Activated naive CD4-positive, alpha-beta T cell treated with anti-CD3 and anti-CD28 coated beads for 36 hours (primary cell): Measurements from ENCODE around the gene AUP1. TPM values are rescaled to one million over a fixed set of nuclear protein-coding genes. Genes with fewer than 3 reads are reported as not detected.
A peak's percentile ranks its signal among the peaks of the same experiment; 100 is the strongest.

Experiments
- CTCF ChIA-PET: fragments of 350-600 bp; sonication (Branson Sonifier 250); formaldehyde crosslinking; loops from one replicate; lab custom pipeline; 2021; ENCODE audit warnings: antibody characterized with exemption; lab: Charles Lee
- DNase-seq: peaks from one replicate; pipeline ENCODE4 v3.0.0-alpha.2; 2020
- H3K27ac Mint-ChIP-seq: one replicate; pipeline ENCODE4 v1.8.0; 2021; ENCODE audit warnings: mild to moderate bottlenecking, mixed read lengths
- H3K27me3 Mint-ChIP-seq: one replicate; pipeline ENCODE4 v1.8.0; 2021; ENCODE audit warnings: low read depth, mixed read lengths
- H3K36me3 Mint-ChIP-seq: one replicate; pipeline ENCODE4 v1.8.0; 2021; ENCODE audit warnings: low read depth, mixed read lengths
- H3K4me1 Mint-ChIP-seq: one replicate; pipeline ENCODE4 v1.8.0; 2021; ENCODE audit warnings: low read depth, mixed read lengths
- H3K4me3 Mint-ChIP-seq: one replicate; pipeline ENCODE4 v1.8.0; 2021; ENCODE audit warnings: mild to moderate bottlenecking, moderate library complexity, mixed read lengths
- H3K9me3 Mint-ChIP-seq: one replicate; pipeline ENCODE4 v1.8.0; 2021; ENCODE audit warnings: mixed read lengths
- intact Hi-C: fragments of 100-400 bp; cut with micrococcal nuclease; formaldehyde crosslinking; loops from one replicate; pipeline ENCODE4 v1.15.1; 2023
- total RNA-seq, 2 experiments: library from RNA; stranded (reverse); gene quantifications; one replicate each; pipeline ENCODE4 v1.2.3, GENCODE V29; 2021

Gene AUP1
- total RNA-seq, 2 experiments from 2014 or later: 77.4 to 78.5 TPM

DNA sequence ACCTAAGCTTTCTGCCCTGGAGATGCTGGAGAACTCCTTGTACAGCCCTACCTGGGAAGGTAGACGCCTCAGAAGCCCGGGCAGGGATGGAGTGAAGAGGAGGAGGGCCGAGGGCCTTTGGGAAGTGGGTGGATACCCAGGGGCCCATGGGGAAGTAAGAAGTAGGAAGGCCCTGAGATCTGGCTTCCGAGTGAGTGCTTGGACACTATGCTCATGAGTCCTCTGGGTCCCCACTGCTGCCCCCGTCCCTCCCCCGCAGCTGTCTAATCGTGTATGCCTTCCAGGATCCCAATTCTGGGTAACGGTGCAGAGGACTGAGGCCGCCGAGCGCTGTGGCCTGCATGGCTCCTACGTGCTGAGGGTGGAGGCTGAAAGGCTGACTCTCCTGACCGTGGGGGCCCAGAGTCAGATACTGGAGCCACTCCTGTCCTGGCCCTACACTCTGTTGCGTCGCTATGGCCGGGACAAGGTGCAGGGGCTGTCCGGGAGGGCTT lies 26.2 kb upstream of the AUP1 start:
- intact Hi-C loops: loop anchor here (2.0 kb wide), 2 partner anchors 49 to 279 kb away; partner anchors contain the start of genes HK2 and PCGF1
- CTCF ChIA-PET: interaction anchor here (0.9 to 1.7 kb wide), 5 partner anchors 11 to 30 kb away, joined by 3 to 5 read pairs (median 3); no protein-coding TSS in a partner anchor
- no peak for DNase-seq
- Mint-ChIP-seq H3K27ac (no peak overlapping the region), H3K27me3 (peaks cover 12% of the 10 kb centered on the region), H3K4me3 (peak overlapping the region; percentile 94), H3K9me3 (no peaks in the 10 kb centered on the region), H3K36me3 (peaks cover 4% of the 10 kb centered on the region), H3K4me1 (peaks cover 7% of the 10 kb centered on the region)

DNA sequence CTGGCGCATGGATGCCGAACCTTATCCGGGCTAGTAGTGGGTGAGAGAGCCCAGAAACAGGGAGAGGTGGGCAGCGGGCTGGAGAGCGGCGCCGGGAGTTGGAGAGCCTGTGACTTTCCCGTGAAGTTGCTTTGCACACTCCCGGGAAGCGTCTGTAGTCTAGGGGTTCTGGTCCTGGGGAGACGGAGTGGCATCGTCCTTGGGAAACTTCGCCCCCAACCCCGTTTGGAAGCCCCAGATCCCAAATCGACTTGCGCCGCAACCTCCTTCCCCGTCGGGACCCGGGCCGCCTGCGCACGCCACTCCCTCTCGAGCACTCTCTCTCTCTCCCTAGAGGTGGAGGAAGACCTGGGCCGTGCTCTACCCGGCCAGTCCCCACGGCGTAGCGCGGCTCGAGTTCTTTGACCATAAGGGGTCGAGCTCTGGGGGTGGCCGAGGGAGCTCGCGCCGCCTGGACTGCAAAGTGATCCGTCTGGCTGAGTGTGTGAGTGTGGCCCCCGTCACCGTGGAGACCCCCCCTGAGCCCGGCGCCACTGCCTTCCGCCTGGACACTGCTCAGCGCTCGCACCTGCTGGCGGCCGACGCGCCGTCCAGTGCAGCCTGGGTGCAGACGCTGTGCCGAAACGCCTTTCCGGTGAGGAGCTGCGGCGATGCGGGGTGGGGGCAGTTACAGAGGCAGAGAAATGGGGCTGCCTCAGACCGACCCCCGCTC lies 25.5 kb upstream of the AUP1 start:
- intact Hi-C loops: loop anchor here (1.0 to 2.0 kb wide), 6 partner anchors 11 to 280 kb away; partner anchors contain the start of genes AUP1, HK2, HTRA2 and PCGF1
- H3K27ac Mint-ChIP-seq: peak overlapping the region; percentile 88
- H3K9me3 Mint-ChIP-seq: no peaks in the 10 kb centered on the region
- peak; percentile 48 for DNase-seq
- H3K27me3 Mint-ChIP-seq: peaks cover 12% of the 10 kb centered on the region
- peaks cover 4% of the 10 kb centered on the region for H3K36me3 Mint-ChIP-seq
- CTCF ChIA-PET: interaction anchor here (0.9 to 1.7 kb wide), 4 partner anchors 12 to 30 kb away, joined by 3 to 5 read pairs (median 4); no protein-coding TSS in a partner anchor
- peak overlapping the region; percentile 94 for H3K4me3 Mint-ChIP-seq
- H3K4me1 Mint-ChIP-seq: peaks cover 4% of the 10 kb centered on the region

DNA sequence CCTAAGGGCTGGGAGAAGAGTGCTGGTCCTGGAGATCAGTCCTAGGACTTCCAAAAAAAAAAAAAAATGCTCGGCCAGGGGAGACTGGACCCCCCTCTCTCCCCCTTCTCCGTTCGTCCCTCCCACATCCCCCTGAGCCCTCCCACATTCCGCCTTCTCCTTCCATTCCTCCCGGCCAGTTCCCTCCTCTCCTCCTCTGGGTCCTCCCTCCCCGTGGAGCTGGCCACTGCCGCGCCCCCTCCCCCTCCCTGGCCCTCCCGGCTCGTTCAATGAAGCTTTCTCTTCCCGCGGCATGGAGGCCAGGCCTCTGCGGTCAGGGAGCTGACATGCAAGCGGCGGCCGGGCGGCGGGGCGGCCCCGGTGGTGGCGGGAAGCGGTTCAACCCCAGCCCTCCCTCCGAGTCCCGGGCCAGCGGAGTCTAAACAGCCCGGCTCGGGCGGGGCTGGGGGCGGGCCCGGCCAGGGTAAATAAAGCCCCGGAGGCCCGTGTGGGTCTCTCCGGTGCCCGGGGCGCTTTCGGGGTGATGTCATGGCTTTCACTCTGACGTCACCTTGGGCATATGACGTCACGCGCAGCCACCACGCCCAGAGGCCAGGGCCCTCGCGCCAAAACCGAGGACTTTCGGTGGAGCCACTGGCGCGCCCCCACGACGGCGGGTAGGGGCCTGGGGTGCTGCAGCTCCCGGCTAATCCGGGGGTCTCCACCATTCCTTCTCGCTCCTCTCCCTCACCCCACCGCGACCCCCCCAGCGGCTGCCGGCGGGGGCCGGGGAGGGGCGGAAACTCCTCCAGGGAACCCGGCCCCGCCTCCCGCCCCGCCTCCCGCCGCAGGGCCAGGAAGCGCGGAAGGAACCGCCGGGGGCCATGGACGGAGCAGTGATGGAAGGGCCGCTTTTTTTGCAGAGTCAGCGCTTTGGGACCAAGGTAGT lies 24.6 kb upstream of the AUP1 start, which contains the start of the genes DOK1 and LOXL3:
DOK1 (plus strand) TSS at position 829 of the 928 bp plus-strand sequence; CDS start at position 864, 35 bp downstream.
LOXL3 (minus strand) TSS at position 51 of the 928 bp plus-strand sequence. CDS start 1,308 bp downstream, outside the sequence.
- Mint-ChIP-seq H3K4me3 (peak within 1 kb of the TSS; percentile 94), H3K27me3 (peaks cover 17% of the 10 kb centered on the region), H3K27ac (peak within 1 kb of the TSS; percentile 88), H3K36me3 (peaks cover 5% of the 10 kb centered on the region), H3K9me3 (no peaks in the 10 kb centered on the region), H3K4me1 (peaks cover 4% of the 10 kb centered on the region)
- intact Hi-C loops: loop anchor here (1.0 to 2.0 kb wide), 6 partner anchors 12 to 281 kb away; partner anchors contain the start of genes AUP1, HK2, HTRA2 and PCGF1
- DNase-seq: peak; percentile 82
- CTCF ChIA-PET: interaction anchor here (0.6 to 1.0 kb wide), 3 partner anchors 22 to 33 kb away, joined by 3 to 5 read pairs (median 3); no protein-coding TSS in a partner anchor

DNA sequence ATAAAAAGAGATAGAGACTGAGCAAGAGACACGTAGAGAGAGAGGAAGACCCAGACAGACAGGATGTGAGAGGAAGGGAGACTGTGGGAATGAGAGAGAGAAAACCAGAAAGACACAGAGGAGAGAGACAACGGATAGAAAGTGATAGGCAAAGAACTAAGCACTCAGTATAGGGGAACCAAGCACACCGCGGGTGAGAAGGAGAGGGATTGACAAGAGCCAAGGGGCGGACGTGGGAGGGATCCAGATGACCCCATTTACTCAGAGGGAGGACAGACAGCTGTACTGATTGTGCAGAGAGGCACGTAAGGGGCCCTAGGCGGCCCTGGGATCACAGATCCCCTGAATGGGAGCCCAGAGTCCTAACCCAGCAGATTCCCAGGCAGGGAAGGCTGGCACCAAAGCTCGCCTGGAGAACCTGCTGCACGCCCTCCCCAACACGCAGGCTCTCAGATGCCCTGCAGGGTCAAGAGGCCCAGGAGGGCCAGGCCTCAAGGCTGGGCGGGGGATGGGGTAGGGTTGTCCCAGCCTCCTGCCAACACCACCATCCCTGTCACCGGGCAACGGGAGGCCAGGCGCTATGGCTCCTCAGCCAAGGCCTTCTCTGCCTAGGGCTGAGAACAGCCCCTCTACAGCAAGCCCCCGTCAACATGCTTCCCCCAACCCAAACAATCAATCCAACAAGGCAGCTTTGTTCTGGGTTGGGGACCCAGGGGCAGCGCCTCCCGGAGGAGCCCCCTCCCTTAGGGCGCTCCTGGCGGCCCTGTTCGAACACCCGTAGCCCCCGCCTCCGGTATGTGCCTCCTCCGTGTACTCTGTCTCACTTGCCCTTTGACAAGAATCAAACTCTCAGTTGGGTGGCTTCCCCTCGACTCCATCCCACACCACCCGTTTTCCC lies 23.7 kb upstream of the AUP1 start:
- peaks cover 7% of the 10 kb centered on the region for H3K4me1 Mint-ChIP-seq
- peak overlapping the region; percentile 63 for H3K27ac Mint-ChIP-seq
- peaks cover 5% of the 10 kb centered on the region for H3K36me3 Mint-ChIP-seq
- intact Hi-C loops: no loop called here
- no peak for DNase-seq
- peaks cover 22% of the 10 kb centered on the region for H3K27me3 Mint-ChIP-seq
- CTCF ChIA-PET: interaction anchor here (0.8 kb wide), 1 partner anchor 34 kb away, joined by 3 read pairs; no protein-coding TSS in a partner anchor
- no peaks in the 10 kb centered on the region for H3K9me3 Mint-ChIP-seq
- peak overlapping the region; percentile 69 for H3K4me3 Mint-ChIP-seq

DNA sequence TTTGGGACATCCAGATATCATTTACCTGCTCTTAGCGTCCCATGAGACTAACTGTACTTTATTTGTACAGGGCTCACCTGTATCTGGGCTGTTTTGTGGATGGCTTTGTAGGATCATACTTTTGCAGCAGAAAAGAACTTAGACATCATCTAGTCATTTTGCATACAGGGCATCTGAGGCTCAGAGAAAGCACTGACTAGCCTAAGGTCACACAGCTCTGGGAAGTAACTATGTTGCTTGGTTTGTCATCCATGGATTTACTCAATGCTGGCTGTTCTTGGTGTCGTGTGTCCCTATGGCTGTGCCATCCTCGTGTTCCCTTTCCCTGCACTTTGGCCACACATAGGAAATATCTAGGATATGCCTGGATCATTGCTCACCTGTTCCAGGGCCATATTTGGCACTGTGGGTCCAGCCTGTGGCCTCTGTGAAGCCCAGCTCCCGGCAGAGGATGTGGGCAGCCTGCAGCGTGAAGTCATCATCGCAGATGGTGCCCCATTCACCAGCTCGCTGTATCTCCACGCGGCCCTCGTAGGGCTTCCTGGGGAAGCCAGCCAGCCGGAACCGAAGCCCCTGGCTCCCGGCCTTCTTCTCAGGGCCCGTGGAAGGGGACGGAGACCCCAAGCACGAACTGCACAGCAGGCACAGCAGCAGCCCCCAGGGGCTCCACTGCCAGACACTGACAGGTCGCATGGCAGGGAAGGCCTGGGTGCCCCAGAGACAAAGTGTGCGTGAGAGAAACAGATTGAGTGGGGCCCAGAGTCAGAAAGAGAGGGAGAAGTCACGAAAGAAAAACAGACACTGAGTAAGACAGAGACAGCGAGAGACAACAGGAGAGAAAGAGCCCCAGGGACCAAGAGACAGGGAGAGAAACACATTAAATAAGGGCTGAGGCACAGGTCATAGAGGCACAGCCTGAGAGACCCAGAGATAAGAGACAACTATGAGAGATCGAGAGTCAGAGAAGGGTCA lies 22.7 kb upstream of the AUP1 start:
- H3K4me1 Mint-ChIP-seq: peaks cover 7% of the 10 kb centered on the region
- intact Hi-C loops: no loop called here
- H3K4me3 Mint-ChIP-seq: no peak overlapping the region
- CTCF ChIA-PET: interaction anchor here (0.6 to 1.3 kb wide), 2 partner anchors 9 to 35 kb away, joined by 3 to 4 read pairs; no protein-coding TSS in a partner anchor
- H3K27me3 Mint-ChIP-seq: peaks cover 30% of the 10 kb centered on the region
- H3K9me3 Mint-ChIP-seq: no peaks in the 10 kb centered on the region
- H3K36me3 Mint-ChIP-seq: peaks cover 5% of the 10 kb centered on the region
- DNase-seq: no peak
- no peak overlapping the region for H3K27ac Mint-ChIP-seq

DNA sequence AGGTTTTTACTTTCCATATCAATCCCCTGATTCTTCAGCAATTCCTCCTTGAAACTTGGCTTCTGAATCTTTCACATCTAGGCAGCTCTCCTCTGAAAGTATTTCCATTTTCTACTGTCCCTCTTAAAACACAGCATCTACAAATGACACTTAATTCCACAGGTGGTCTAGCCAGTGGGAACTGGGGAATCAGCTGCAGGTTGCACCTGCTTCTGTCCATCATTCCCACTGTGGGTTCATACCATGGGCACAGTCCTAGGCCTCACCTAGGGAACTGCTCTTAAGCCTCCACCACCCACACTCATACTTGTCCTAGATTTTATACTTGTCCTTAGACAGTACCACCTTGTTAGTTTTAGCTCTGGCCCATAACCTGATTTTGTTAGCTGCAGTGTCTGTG lies 22.0 kb upstream of the AUP1 start:
- Mint-ChIP-seq H3K4me3 (no peak overlapping the region), H3K9me3 (no peaks in the 10 kb centered on the region), H3K27ac (no peak overlapping the region), H3K4me1 (peaks cover 7% of the 10 kb centered on the region), H3K36me3 (peaks cover 5% of the 10 kb centered on the region), H3K27me3 (peaks cover 31% of the 10 kb centered on the region)
- intact Hi-C loops: no loop called here
- no peak for DNase-seq
- CTCF ChIA-PET: interaction anchor here (0.6 to 1.3 kb wide), 2 partner anchors 8 to 35 kb away, joined by 3 to 4 read pairs; no protein-coding TSS in a partner anchor

DNA sequence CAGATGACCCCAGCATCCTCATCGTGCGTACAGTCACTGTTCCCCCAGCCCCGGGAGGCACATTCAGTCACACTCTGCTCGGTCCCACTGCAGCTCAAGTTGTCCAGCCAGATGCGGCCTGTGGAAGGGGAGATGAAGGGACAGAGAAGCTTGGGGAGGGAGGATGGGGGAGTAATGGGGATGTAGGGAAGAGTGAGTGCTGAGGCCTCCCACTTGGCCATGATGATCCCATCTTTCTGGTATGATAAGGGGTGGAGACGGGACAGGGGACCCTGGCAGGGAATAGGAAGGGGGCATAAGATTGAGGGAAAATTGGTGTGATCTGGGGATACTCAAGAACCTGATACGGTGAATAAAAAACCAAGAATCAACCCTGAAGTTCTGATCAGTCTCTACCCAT lies 20.7 kb upstream of the AUP1 start:
- H3K36me3 Mint-ChIP-seq: peaks cover 1% of the 10 kb centered on the region
- intact Hi-C loops: no loop called here
- H3K27ac Mint-ChIP-seq: no peak overlapping the region
- DNase-seq: no peak
- CTCF ChIA-PET: interaction anchor here (0.9 to 1.2 kb wide), 3 partner anchors 18 to 38 kb away, joined by 3 to 8 read pairs (median 3); no protein-coding TSS in a partner anchor
- peaks cover 7% of the 10 kb centered on the region for H3K4me1 Mint-ChIP-seq
- peaks cover 34% of the 10 kb centered on the region for H3K27me3 Mint-ChIP-seq
- peak overlapping the region; percentile 13 for H3K4me3 Mint-ChIP-seq
- H3K9me3 Mint-ChIP-seq: no peaks in the 10 kb centered on the region

DNA sequence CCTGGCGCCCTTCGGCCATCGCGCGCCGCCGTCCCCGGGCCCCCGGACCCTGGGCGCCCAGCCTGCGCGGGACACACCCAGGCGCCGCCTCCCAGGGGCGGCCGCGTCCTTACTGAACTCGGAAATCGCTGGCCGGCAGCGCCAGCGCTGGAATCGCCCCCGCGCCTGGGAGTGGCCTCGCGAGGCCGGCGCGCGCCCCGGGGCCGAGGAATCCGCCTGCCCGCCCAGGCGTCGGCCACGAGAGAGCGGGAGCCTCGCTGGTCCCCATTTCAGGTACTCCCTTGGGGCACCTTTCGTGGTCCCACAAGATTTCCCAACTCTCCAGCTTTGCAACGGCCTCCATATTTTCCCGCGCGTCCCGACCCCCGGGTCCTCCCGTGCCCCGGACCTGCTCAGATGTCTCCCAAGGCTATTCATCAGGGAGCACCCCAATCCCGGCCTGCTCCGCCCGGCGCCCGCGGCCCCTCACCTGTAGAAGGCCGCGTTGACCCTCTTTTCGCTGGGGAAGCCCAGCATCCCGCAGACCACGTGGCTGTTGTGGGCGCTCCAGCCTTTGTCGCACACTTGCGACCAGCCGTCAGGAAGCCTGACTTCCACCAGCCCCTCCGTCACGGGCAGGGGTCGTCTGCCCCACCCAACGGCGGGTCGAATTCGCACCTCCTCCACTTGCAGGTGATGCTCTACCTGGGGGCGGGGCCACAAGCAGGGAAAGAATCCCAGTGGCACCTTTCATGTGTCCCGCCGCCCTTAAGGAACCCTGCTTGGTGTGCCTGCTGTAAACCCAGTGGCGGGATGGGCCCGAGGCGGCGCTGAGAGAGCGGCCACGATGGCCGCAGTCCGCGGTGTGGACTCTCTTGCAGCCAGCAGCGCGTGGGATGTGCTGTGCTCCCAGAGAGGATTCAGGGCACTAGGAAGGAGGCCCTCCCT lies 19.7 kb upstream of the AUP1 start:
- Mint-ChIP-seq H3K9me3 (no peaks in the 10 kb centered on the region), H3K27me3 (peaks cover 35% of the 10 kb centered on the region), H3K27ac (no peak overlapping the region), H3K36me3 (peaks cover 1% of the 10 kb centered on the region), H3K4me1 (peaks cover 7% of the 10 kb centered on the region), H3K4me3 (peak overlapping the region; percentile 62)
- no peak for DNase-seq
- intact Hi-C loops: no loop called here
- CTCF ChIA-PET: interaction anchor here (1.0 kb wide), 1 partner anchor 39 kb away, joined by 3 read pairs; no protein-coding TSS in a partner anchor

DNA sequence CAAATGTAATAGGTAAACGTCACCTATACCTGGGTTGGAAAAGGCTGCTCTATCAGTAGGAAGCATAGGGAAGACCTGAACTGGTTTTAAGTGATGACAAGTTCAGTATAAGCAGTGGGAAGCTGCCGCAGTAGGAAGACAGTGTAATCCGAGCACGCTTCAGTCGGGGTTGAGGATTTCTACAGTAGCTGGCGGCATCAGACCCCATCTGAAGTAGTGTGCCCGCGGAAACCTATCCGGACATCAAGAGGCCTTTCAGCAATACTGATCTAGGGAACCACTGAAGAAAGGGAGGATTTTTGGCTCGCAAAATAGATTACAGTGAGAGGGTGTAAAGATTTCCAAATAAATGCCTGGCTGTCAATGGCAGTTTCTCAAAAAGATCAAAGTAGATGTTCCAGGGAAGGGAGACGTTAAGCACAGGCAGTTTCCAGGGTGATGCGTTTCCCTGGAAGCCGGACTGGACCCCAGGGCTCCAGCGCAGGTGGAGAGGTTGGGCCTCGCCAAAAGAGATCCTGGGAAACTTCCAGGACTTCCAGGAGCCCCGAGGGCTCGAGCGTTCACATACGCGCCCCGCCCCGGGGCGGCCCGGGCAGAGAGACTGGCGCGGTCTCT lies 18.9 kb upstream of the AUP1 start:
- Mint-ChIP-seq H3K36me3 (peaks cover 1% of the 10 kb centered on the region), H3K4me3 (peak overlapping the region; percentile 68), H3K27ac (no peak overlapping the region), H3K4me1 (peaks cover 5% of the 10 kb centered on the region), H3K9me3 (no peaks in the 10 kb centered on the region), H3K27me3 (peaks cover 36% of the 10 kb centered on the region)
- CTCF ChIA-PET: interaction anchor here (1.0 kb wide), 1 partner anchor 40 kb away, joined by 3 read pairs; no protein-coding TSS in a partner anchor
- no peak for DNase-seq
- intact Hi-C loops: no loop called here
